GM04504 (cell line): ENCODE results near the gene PLXND1.

Experiments used
- DNase-seq: peaks from one replicate; pipeline ENCODE4 v3.0.0-alpha.2; 2012; ENCODE audit warnings: low read depth

The PLXND1 gene

DNA sequence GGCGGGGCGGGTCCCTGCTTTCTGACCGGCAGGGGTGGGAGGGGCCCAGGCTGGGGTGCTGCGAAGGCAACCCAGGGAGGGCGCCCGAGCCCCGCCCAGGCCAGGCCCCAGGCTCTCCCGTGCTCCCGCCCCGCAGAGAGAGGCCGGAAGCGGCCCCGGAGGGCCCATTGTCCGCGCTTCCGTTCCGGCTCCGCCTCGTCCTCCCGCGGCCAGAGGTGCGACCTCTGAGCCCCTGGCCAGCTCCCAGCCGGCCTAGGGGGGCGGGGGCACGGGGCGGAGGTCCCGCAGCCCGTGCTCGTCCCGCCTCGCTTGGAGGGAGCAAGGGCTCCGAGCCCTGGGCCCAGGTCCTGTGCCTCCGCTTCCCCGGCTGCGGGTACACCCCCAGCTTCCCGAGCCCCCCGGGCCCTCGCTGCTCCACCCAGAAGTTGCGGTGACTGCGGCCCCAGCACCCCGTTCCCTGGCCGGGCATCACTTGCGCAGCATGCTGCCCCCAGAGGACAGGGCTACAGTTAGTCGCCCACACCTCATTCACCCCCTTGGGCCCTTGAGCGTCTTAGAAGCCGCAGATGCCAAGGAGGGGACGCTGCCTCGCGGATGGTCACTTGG is 20.4 kb upstream of the PLXND1 start:
- DNase-seq = peak; percentile 65

DNA sequence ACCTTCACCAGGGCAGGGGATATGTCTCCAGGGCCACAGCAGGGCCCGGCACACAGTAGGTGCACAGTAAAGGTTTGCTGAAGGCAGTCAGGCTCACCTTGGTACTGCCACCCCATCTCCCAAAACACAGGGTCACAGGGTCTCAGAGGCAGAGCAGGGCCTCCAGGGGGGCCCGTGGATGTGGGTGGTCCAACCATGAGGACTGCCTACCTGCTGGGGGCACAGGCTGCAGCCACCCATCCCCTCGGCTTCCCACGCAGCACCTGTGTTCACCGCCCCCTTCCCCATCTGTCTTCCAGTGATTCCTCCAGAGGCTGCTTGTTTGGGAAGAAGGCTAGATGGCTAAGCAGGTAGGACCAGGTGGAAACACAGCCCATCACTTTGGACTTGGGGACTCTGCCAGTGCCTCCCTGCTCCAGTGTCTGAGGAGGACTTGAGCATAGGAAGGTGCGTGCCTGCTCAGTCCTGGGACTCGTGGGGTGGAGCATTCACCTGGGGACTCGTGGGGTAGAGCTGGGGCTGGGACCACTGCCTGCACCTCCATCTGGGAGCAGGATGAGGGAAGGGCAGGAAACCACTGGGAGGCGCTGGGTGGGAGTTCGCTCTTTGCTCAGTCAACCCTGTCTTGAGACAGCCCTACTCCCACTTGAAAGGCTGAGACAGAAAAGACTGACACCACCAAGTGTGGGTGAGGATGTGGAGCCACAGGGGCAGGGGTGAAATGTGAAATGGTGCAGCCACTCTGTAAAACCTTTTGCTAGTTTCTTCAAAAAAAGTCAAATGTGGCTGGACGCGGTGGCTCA is 18.8 kb upstream of the PLXND1 start:
- no peak for DNase-seq

GRCh38 chr3:129624347-129625071 is 18.0 kb upstream of the PLXND1 start:
- DNase-seq = no peak

DNA sequence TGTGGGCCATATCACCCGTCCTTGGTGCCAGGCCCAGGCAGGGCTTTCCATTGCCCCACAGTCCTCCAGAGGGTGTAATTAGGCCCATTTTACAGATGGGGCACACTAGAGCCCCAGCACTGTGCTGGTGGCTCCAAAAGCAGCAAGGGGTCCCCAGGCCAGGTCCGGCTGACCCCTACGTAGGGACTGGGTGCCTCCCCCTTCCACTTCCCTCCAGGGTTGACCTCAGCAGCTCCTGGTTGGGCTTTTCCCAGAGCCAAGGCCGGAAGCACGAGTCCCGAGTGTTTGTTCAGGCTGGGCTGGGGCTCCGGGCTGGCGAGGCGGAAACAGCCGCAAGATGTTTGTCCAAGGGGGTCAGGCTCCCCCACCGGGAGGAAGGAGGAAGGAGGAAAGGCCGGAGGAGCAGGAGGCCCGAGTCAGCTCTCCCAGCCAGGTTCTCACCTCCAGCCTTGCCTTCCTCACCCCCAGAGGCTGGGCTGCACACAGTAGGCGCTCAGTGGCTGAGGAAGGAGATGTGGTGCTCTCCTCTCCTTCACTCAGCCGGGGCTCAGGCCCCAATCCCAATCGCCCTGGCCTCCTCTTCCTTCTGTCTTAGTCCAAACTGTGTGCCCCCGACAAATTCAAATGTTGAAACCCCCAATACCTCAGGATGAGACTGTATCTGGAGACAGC is 17.1 kb upstream of the PLXND1 start:
- no peak for DNase-seq

- DNase-seq = no peak
These were observed 16.5 kb upstream of the PLXND1 start for GRCh38 chr3:129622933-129623332.

GRCh38 chr3:129622226-129622874 is 15.9 kb upstream of the PLXND1 start:
- no peak for DNase-seq

GRCh38 chr3:129621626-129622225 is 15.2 kb upstream of the PLXND1 start:
- no peak for DNase-seq

- no peak for DNase-seq
These were observed 14.5 kb upstream of the PLXND1 start for GRCh38 chr3:129620828-129621559.

DNA sequence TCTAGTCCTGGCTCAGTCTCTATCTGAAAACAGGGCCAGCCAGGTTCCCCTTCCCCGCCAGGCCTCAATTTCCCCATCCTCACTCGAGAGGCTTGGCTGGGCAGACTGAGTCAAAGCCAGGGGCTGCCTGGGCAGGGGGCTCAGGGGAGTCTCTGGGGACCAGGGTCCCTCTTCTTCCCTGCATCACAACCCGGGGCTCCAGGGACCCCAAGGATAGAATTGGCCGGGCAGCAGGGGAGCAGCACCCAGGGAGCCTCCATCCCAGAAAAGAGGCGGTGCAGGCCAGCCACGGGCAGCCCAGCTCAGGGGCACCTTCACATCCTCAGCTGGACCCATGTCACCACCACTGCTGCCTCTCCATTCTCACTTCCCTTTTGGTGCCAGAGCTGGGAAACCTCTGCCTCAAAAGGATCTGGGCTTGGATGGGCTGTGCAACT is 13.3 kb upstream of the PLXND1 start:
- DNase-seq = no peak

GRCh38 chr3:129618901-129619671 is 12.6 kb upstream of the PLXND1 start:
- DNase-seq = no peak

- DNase-seq = no peak
These were observed 11.8 kb upstream of the PLXND1 start for GRCh38 chr3:129618186-129618820.

- DNase-seq = no peak
These were observed 11.1 kb upstream of the PLXND1 start for GRCh38 chr3:129617381-129618185.

GRCh38 chr3:129616713-129617112 is 10.2 kb upstream of the PLXND1 start:
- no peak for DNase-seq

- no peak for DNase-seq
These were observed 9.8 kb upstream of the PLXND1 start for GRCh38 chr3:129616291-129616690.

DNA sequence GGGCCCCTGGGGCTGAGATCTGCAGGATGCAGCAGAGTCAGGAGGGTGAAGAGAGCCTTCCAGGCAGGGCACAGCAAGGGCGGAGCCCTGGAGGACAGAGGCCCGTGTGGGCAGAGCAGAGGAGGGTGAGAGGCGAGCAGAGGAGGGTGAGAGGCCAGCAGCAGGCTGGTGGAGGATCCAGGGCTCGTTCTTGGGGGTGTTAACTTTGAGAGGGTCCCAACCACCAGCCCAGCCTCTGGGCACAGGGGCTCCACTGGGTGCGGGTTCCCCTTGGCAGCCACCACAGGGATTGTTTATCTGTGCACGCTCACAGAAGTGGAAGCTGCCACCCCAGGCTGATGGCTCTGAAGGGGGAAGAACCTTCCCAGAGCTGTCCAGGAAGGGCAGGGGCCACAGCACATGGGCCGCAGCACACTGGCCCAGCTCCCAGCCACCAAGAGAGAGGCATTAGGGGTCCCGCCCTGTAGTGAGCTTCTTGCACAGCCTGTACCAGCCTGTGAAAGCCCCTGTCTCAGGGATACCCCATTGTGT is 9.3 kb upstream of the PLXND1 start:
- DNase-seq = no peak

DNA sequence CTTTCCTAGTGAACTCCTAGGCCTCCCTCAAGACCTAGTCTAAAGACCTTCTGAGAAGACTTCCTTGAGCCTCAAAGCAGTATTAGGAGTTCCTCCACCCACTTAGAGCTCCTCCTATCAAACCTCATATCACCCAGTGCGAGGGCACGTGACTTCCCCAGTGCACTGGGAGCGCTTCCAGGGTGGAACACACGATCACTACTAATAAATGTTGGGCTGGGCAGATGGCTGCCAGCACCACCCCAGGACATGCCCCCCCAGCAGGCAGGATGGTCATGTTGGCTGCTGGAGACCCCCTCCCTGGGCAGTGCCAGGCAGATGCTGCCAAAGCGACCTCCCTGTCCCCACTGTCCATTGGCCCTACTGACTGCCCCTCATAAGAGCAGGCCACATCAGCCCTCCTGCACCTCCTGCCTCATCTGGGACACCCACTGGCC is 8.5 kb upstream of the PLXND1 start:
- no peak for DNase-seq

GRCh38 chr3:129614435-129614834 is 8.0 kb upstream of the PLXND1 start:
- DNase-seq = no peak

- no peak for DNase-seq
These were observed 6.9 kb upstream of the PLXND1 start for GRCh38 chr3:129613367-129613740.
